Memory B cell (primary cell): ENCODE measurements around the gene CCDC178.

Experiments used
- ATAC-seq: fragments of 150-1000 bp; cut with Tn5 transposase; 2 replicates; pipeline ENCODE4 v1.10.0; 2021; ENCODE audit warnings: low read depth, mild to moderate bottlenecking, moderate library complexity
- DNase-seq, 2 donors: peaks; one replicate each; pipeline ENCODE4 v3.0.0; 2022; ENCODE audit warnings: low spot score in 2 of 2
- H3K27ac Mint-ChIP-seq: one replicate; pipeline ENCODE4 v1.8.0; 2022; ENCODE audit warnings: mild to moderate bottlenecking, moderate library complexity, mixed read lengths
- H3K27me3 Mint-ChIP-seq: one replicate; pipeline ENCODE4 v1.8.0; 2022; ENCODE audit warnings: mixed read lengths
- H3K36me3 Mint-ChIP-seq: one replicate; pipeline ENCODE4 v1.8.0; 2022; ENCODE audit warnings: mild to moderate bottlenecking, mixed read lengths
- H3K4me1 Mint-ChIP-seq: one replicate; pipeline ENCODE4 v1.8.0; 2022; ENCODE audit warnings: mixed read lengths
- H3K4me3 Mint-ChIP-seq: one replicate; pipeline ENCODE4 v1.8.0; 2022; ENCODE audit warnings: mild to moderate bottlenecking, moderate library complexity, mixed read lengths
- H3K9me3 Mint-ChIP-seq: one replicate; pipeline ENCODE4 v1.8.0; 2022; ENCODE audit warnings: mixed read lengths

The CCDC178 gene

GRCh38 chr18:33326975-33327374 is 113.5 kb downstream of the CCDC178 start:
- H3K27ac Mint-ChIP-seq: no peak overlapping the region
- no peaks in the 10 kb centered on the region for H3K9me3 Mint-ChIP-seq
- no peaks in the 10 kb centered on the region for H3K4me1 Mint-ChIP-seq
- no peak for DNase-seq
- no peak for ATAC-seq
- H3K4me3 Mint-ChIP-seq: no peak overlapping the region
- H3K36me3 Mint-ChIP-seq: no peaks in the 10 kb centered on the region
- H3K27me3 Mint-ChIP-seq: no peaks in the 10 kb centered on the region

- ATAC-seq (no peak), DNase-seq (no peak)
- H3K27me3 Mint-ChIP-seq: no peaks in the 10 kb centered on the region
- H3K36me3 Mint-ChIP-seq: no peaks in the 10 kb centered on the region
- H3K4me1 Mint-ChIP-seq: no peaks in the 10 kb centered on the region
- H3K27ac Mint-ChIP-seq: no peak overlapping the region
- no peak overlapping the region for H3K4me3 Mint-ChIP-seq
- peaks cover 3% of the 10 kb centered on the region for H3K9me3 Mint-ChIP-seq
Measured at GRCh38 chr18:33317640-33318039, 122.9 kb downstream of the CCDC178 start.

- Mint-ChIP-seq H3K9me3 (peaks cover 4% of the 10 kb centered on the region), H3K4me1 (no peaks in the 10 kb centered on the region), H3K4me3 (no peak overlapping the region), H3K27me3 (no peaks in the 10 kb centered on the region), H3K27ac (no peak overlapping the region), H3K36me3 (no peaks in the 10 kb centered on the region)
- ATAC-seq (no peak), DNase-seq (no peak)
Measured at GRCh38 chr18:33316146-33316587, 124.4 kb downstream of the CCDC178 start.

GRCh38 chr18:33307520-33307919 is 133.0 kb downstream of the CCDC178 start:
- Mint-ChIP-seq H3K4me1 (no peaks in the 10 kb centered on the region), H3K36me3 (no peaks in the 10 kb centered on the region), H3K4me3 (no peak overlapping the region), H3K27me3 (no peaks in the 10 kb centered on the region), H3K9me3 (peaks cover 7% of the 10 kb centered on the region), H3K27ac (no peak overlapping the region)
- DNase-seq (no peak), ATAC-seq (no peak)

GRCh38 chr18:33304277-33304676 is 136.2 kb downstream of the CCDC178 start:
- Mint-ChIP-seq H3K4me1 (no peaks in the 10 kb centered on the region), H3K36me3 (no peaks in the 10 kb centered on the region), H3K27me3 (no peaks in the 10 kb centered on the region)

GRCh38 chr18:33291539-33291938 is 149.0 kb downstream of the CCDC178 start:
- DNase-seq (no peak), ATAC-seq (no peak)
- H3K36me3 Mint-ChIP-seq: no peaks in the 10 kb centered on the region
- peaks cover 1% of the 10 kb centered on the region for H3K9me3 Mint-ChIP-seq
- H3K27me3 Mint-ChIP-seq: peaks cover 2% of the 10 kb centered on the region
- H3K4me3 Mint-ChIP-seq: no peak overlapping the region
- H3K27ac Mint-ChIP-seq: no peak overlapping the region
- no peaks in the 10 kb centered on the region for H3K4me1 Mint-ChIP-seq

More at GRCh38 chr18:33304277-33304676, 136.2 kb downstream of the CCDC178 start:
- DNase-seq (no peak), ATAC-seq (no peak)
- Mint-ChIP-seq H3K9me3 (peaks cover 6% of the 10 kb centered on the region), H3K27ac (no peak overlapping the region), H3K4me3 (no peak overlapping the region)

GRCh38 chr18:33288082-33288716 is 152.3 kb downstream of the CCDC178 start:
- DNase-seq (no peak), ATAC-seq (no peak)
- Mint-ChIP-seq H3K27ac (no peak overlapping the region), H3K27me3 (peaks cover 2% of the 10 kb centered on the region), H3K9me3 (peaks cover 1% of the 10 kb centered on the region), H3K36me3 (no peaks in the 10 kb centered on the region), H3K4me3 (no peak overlapping the region), H3K4me1 (no peaks in the 10 kb centered on the region)

GRCh38 chr18:33282709-33283333 is 157.7 kb downstream of the CCDC178 start:
- Mint-ChIP-seq H3K27ac (no peak overlapping the region), H3K27me3 (no peaks in the 10 kb centered on the region), H3K4me3 (no peak overlapping the region), H3K4me1 (peaks cover 2% of the 10 kb centered on the region), H3K9me3 (no peaks in the 10 kb centered on the region), H3K36me3 (no peaks in the 10 kb centered on the region)
- ATAC-seq (no peak), DNase-seq (no peak)

- ATAC-seq (no peak), DNase-seq (no peak)
- Mint-ChIP-seq H3K4me1 (peaks cover 2% of the 10 kb centered on the region), H3K27ac (no peak overlapping the region), H3K36me3 (no peaks in the 10 kb centered on the region), H3K9me3 (no peaks in the 10 kb centered on the region), H3K4me3 (no peak overlapping the region), H3K27me3 (no peaks in the 10 kb centered on the region)
Measured at GRCh38 chr18:33282142-33282541, 158.4 kb downstream of the CCDC178 start.

GRCh38 chr18:33277431-33277830 is 163.1 kb downstream of the CCDC178 start:
- DNase-seq (no peak), ATAC-seq (no peak)
- no peaks in the 10 kb centered on the region for H3K36me3 Mint-ChIP-seq
- no peaks in the 10 kb centered on the region for H3K9me3 Mint-ChIP-seq
- H3K4me3 Mint-ChIP-seq: no peak overlapping the region
- H3K4me1 Mint-ChIP-seq: peaks cover 2% of the 10 kb centered on the region
- no peak overlapping the region for H3K27ac Mint-ChIP-seq
- no peaks in the 10 kb centered on the region for H3K27me3 Mint-ChIP-seq

- ATAC-seq: no peak
- Mint-ChIP-seq H3K4me1 (no peaks in the 10 kb centered on the region), H3K27ac (no peak overlapping the region), H3K27me3 (no peaks in the 10 kb centered on the region), H3K4me3 (no peak overlapping the region), H3K36me3 (no peaks in the 10 kb centered on the region), H3K9me3 (no peaks in the 10 kb centered on the region)
- no peak for DNase-seq
Measured at GRCh38 chr18:33275843-33276242, 164.7 kb downstream of the CCDC178 start.

- Mint-ChIP-seq H3K27ac (no peak overlapping the region), H3K36me3 (no peaks in the 10 kb centered on the region), H3K27me3 (no peaks in the 10 kb centered on the region), H3K9me3 (no peaks in the 10 kb centered on the region), H3K4me3 (no peak overlapping the region), H3K4me1 (no peaks in the 10 kb centered on the region)
- DNase-seq (no peak), ATAC-seq (no peak)
Measured at GRCh38 chr18:33270297-33270696, 170.2 kb downstream of the CCDC178 start.

- no peak overlapping the region for H3K27ac Mint-ChIP-seq
- no peaks in the 10 kb centered on the region for H3K9me3 Mint-ChIP-seq
- no peaks in the 10 kb centered on the region for H3K36me3 Mint-ChIP-seq
- ATAC-seq (no peak), DNase-seq (no peak)
- H3K27me3 Mint-ChIP-seq: no peaks in the 10 kb centered on the region
- no peaks in the 10 kb centered on the region for H3K4me1 Mint-ChIP-seq
- H3K4me3 Mint-ChIP-seq: no peak overlapping the region
Measured at GRCh38 chr18:33269223-33269622, 171.3 kb downstream of the CCDC178 start.

- Mint-ChIP-seq H3K4me3 (no peak overlapping the region), H3K27me3 (peaks cover 4% of the 10 kb centered on the region), H3K9me3 (no peaks in the 10 kb centered on the region), H3K27ac (no peak overlapping the region), H3K36me3 (no peaks in the 10 kb centered on the region), H3K4me1 (no peaks in the 10 kb centered on the region)
- ATAC-seq: no peak
- DNase-seq: no peak
Measured at GRCh38 chr18:33264566-33264965, 176.0 kb downstream of the CCDC178 start.

- peaks cover 2% of the 10 kb centered on the region for H3K27me3 Mint-ChIP-seq
- no peaks in the 10 kb centered on the region for H3K4me1 Mint-ChIP-seq
- no peak overlapping the region for H3K4me3 Mint-ChIP-seq
- peaks cover 12% of the 10 kb centered on the region for H3K9me3 Mint-ChIP-seq
- H3K36me3 Mint-ChIP-seq: no peaks in the 10 kb centered on the region
- ATAC-seq (no peak), DNase-seq (no peak)
- H3K27ac Mint-ChIP-seq: no peak overlapping the region
Measured at GRCh38 chr18:33239298-33239697, 201.2 kb downstream of the CCDC178 start.
